Sciatic nerve (tissue), 2 donors: ENCODE results near the gene PPM1N. TPM values are rescaled to one million over a fixed set of nuclear protein-coding genes. Genes with fewer than 3 reads are reported as not detected.
A peak's percentile ranks its signal among the peaks of the same experiment; 100 is the strongest.

Source experiments
- ATAC-seq: fragments of 200-7000 bp; cut with Tn5 transposase; one replicate; pipeline ENCODE4 v1.9.1; 2020; ENCODE audit warnings: mild to moderate bottlenecking, moderate library complexity
- DNase-seq: peaks from one replicate; pipeline ENCODE4 v3.0.0-alpha.2; 2020; ENCODE audit warnings: low spot score
- intact Hi-C: fragments of 100-400 bp; cut with DNase I; formaldehyde crosslinking; loops from one replicate; pipeline ENCODE4 v1.14.2; 2022
- total RNA-seq: library from RNA; stranded (reverse); fragmentation: NEBNext Ultra II Directional; extraction: Animal tissue kit (Norgen Biotek cat#: 25700); gene quantifications from one replicate; pipeline ENCODE4 v1.2.1, GENCODE V29; 2021
- donor health status: DM: no; HTN: no; CAD: no.
- donor health status: DM: no; HTN: no; CAD: no.

The PPM1N gene, protein sequence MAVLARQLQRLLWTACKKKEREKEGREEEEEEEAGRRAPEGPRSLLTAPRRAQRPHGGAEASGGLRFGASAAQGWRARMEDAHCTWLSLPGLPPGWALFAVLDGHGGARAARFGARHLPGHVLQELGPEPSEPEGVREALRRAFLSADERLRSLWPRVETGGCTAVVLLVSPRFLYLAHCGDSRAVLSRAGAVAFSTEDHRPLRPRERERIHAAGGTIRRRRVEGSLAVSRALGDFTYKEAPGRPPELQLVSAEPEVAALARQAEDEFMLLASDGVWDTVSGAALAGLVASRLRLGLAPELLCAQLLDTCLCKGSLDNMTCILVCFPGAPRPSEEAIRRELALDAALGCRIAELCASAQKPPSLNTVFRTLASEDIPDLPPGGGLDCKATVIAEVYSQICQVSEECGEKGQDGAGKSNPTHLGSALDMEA
- total RNA-seq: 1.8 TPM

- intact Hi-C loops: no loop called here
- no peak for DNase-seq
- ATAC-seq: no peak
Observed at GRCh38 chr19:45498411-45499195, at the start of gene PPM1N. Gene PPM1N, plus strand, starts transcription at chr19:45498443. Its CDS starts 30 bp downstream, at chr19:45498473.

DNA sequence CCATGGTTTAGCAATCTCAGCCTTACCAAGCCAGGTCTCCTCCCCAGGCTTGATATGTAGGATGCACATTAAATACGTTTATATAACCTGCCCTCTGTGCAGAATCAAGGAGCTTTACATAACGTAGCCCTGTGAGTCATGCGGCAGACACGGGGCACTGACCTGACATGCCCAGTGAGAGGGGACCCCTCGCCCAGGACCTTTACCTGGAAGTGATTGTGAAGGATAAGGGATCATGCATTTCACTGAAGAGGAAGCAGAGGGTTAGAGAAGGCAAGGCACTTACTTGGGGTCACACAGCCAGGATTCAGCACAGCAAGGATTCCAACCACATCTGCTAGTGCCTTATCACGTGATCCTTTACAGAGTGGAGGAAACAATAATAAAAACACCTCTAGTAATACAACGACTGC is 49.4 kb upstream of the PPM1N start:
- no peak for ATAC-seq
- intact Hi-C loops: no loop called here
- no peak for DNase-seq

DNA sequence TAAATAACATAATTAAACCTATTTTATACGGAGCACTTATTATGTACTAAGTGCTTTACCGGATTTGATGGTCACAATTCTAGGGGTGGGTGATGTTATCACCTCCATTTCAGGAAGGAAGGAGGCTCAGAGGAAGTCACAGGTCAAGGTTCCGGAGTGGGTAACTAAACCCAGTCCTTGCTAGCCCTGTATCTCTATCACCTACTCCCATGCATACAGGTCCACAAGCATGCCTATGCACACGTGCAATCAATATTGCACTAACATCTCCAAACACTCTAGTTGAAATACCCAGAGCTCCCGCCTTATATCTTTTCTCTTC is 48.3 kb upstream of the PPM1N start:
- intact Hi-C loops: no loop called here
- ATAC-seq (peak; percentile 3), DNase-seq (no peak)

GRCh38 chr19:45451131-45451849 is 47.0 kb upstream of the PPM1N start:
- DNase-seq (no peak), ATAC-seq (peak; percentile 41)
- intact Hi-C loops: no loop called here

- intact Hi-C loops: no loop called here
- ATAC-seq (no peak), DNase-seq (no peak)
Observed at GRCh38 chr19:45451850-45452387, 46.3 kb upstream of the PPM1N start.

DNA sequence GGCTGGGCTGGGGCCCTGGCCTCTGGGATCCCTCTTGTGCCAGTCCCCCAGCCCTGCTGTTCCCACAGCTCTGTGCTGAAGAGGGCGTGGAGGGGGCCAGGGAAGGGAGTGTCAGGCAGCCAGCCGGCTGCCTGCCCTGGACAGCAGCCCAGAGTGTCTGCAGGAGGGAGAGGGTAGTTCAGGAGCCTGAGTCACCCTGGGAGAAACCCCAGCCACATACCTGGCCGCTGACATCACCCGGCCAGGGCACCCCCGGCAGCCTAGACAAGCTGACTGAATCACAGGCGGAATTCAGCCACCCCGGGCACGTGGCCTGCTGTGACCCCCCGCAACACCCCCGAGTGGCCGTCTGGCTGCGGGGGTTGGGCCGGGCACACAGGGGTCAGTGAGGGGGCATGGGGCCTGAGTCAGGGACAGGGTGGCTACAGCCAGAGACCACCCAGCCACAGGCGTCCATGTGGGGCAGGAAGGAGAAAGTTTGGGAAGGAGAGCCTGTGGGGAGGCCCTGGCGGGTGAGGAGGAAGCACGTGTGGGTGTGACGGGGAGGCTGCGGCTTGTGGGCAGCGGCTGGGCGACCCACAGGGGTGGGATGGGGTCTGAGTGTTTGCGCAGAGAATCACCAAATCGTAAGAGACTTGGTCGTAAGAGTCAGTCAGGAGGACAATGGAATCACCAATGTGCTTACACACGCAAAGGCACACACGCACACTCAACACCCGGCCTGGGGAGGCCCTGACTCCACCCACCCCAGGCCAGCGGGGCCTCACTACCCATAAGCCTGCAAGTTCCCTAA is 42.3 kb upstream of the PPM1N start:
- intact Hi-C loops: no loop called here
- ATAC-seq (peak; percentile 86), DNase-seq (peak; percentile 88)

GRCh38 chr19:45456500-45456815 is 41.8 kb upstream of the PPM1N start:
- ATAC-seq: no peak
- no peak for DNase-seq
- intact Hi-C loops: no loop called here

DNA sequence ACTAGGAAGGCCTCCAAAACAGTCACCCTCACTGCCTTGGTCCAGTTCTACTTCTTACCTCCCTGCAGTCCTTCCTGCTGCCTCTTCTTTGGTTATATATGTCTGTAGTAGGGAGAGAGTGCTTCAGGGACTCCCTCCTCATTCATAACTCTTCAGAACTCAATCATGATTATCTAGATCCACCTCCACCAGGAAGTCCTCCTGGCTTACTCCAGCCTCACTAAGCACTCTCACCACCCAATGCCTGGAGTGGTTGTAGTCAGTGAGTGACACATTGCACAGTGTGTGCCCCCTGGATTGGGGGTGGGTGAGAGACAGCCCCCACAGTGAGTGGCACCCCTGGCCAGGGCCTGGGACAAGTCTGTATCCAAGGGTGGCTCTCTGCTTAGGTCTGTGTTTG is 40.5 kb upstream of the PPM1N start:
- intact Hi-C loops: no loop called here
- ATAC-seq: no peak
- DNase-seq: no peak

GRCh38 chr19:45460807-45461347 is 37.4 kb upstream of the PPM1N start:
- DNase-seq: no peak
- ATAC-seq: no peak
- intact Hi-C loops: no loop called here

GRCh38 chr19:45462174-45462573 is 36.1 kb upstream of the PPM1N start:
- DNase-seq (no peak), ATAC-seq (no peak)
- intact Hi-C loops: no loop called here

DNA sequence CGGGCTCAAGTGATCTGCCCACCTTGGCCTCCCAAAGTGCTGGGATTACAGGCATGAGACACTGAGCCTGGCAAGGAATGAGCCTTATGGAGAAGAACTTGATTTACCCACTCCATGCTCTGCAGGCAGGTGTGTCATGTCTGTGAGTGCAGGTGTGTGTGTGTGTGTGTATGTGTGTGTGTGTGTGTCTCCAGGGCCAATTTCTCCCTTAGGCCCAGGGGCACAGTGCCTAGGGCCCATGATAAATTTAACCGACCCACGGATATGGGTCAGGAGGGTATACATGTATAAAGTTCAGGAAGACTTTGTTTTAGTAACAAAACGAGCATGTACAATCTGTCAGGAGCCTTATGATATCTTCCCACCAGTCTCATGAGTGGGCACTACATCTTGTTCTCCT is 35.0 kb upstream of the PPM1N start:
- ATAC-seq (no peak), DNase-seq (no peak)
- intact Hi-C loops: no loop called here

GRCh38 chr19:45464274-45464673 is 34.0 kb upstream of the PPM1N start:
- intact Hi-C loops: no loop called here

GRCh38 chr19:45464852-45465441 is 33.3 kb upstream of the PPM1N start:
- ATAC-seq: no peak
- intact Hi-C loops: no loop called here

More at GRCh38 chr19:45464274-45464673, 34.0 kb upstream of the PPM1N start:
- no peak for ATAC-seq
- no peak for DNase-seq

DNA sequence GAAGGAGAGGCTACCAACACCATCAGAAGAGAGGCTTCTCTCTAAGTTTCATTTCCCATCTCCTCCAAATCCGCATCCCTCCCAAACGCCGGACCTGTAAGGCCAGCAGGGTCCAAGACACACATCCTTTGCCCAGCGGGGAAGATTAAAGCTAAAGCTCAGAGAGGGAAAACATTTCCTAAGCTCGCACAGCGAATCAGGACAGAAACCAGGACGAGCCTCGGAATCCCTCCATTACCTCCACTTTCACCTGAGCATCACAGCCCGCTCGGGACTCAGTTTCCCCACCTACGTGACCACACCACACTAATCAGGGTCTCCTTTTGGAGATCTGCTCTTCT is 31.2 kb upstream of the PPM1N start:
- ATAC-seq (no peak), DNase-seq (no peak)
- intact Hi-C loops: no loop called here

More at GRCh38 chr19:45464852-45465441, 33.3 kb upstream of the PPM1N start:
- no peak for DNase-seq

- DNase-seq: peak; percentile 97
- intact Hi-C loops: no loop called here
Observed at GRCh38 chr19:45467456-45468158, 30.6 kb upstream of the PPM1N start, which contains the start of gene FOSB. Gene FOSB, plus strand, starts transcription at chr19:45467996. Its CDS starts 591 bp downstream, at chr19:45468587.

GRCh38 chr19:45468159-45468651 is 30.0 kb upstream of the PPM1N start:
- intact Hi-C loops: no loop called here
- no peak for DNase-seq
- peak; percentile 1 for ATAC-seq

More at GRCh38 chr19:45467456-45468158, 30.6 kb upstream of the PPM1N start, which contains the start of gene FOSB:
- ATAC-seq: peak; percentile 74

GRCh38 chr19:45468803-45469131 is 29.5 kb upstream of the PPM1N start:
- intact Hi-C loops: no loop called here
- ATAC-seq: peak; percentile 23
- DNase-seq: no peak
